Measurements from ENCODE around the gene MICAL3.
"Not testable (repeated sequence)": the region's sequence is repeated elsewhere in the genome, so short reads cannot be mapped to it uniquely, and the experiment has no call there.

Gene MICAL3

GRCh38 chr22:18029686-18030267 lies 5.4 kb upstream of the MICAL3 start:
- no peaks in the 10 kb centered on the region for H3K36me3 Mint-ChIP-seq (ENCODE audit: low read depth)
- no peak overlapping the region for H3K4me3 Mint-ChIP-seq
- no peak overlapping the region for H3K27ac Mint-ChIP-seq
- TF ChIP-seq, protein P1, sequence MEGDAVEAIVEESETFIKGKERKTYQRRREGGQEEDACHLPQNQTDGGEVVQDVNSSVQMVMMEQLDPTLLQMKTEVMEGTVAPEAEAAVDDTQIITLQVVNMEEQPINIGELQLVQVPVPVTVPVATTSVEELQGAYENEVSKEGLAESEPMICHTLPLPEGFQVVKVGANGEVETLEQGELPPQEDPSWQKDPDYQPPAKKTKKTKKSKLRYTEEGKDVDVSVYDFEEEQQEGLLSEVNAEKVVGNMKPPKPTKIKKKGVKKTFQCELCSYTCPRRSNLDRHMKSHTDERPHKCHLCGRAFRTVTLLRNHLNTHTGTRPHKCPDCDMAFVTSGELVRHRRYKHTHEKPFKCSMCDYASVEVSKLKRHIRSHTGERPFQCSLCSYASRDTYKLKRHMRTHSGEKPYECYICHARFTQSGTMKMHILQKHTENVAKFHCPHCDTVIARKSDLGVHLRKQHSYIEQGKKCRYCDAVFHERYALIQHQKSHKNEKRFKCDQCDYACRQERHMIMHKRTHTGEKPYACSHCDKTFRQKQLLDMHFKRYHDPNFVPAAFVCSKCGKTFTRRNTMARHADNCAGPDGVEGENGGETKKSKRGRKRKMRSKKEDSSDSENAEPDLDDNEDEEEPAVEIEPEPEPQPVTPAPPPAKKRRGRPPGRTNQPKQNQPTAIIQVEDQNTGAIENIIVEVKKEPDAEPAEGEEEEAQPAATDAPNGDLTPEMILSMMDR (IDR thresholded peaks at IDR 0.05): no peak
- peaks cover 64% of the 10 kb centered on the region for H3K27me3 Mint-ChIP-seq (ENCODE audit: low read depth, poor library complexity)
- DNase-seq: no peak
- no peaks in the 10 kb centered on the region for H3K9me3 Mint-ChIP-seq
- H3K4me1 Mint-ChIP-seq: peaks cover 5% of the 10 kb centered on the region

- peaks cover 9% of the 10 kb centered on the region for H3K4me1 Mint-ChIP-seq
- no peak overlapping the region for H3K4me3 Mint-ChIP-seq
- TF ChIP-seq, protein P1 (IDR thresholded peaks at IDR 0.05): no peak
- no peak overlapping the region for H3K27ac Mint-ChIP-seq
- DNase-seq: no peak
- peaks cover 70% of the 10 kb centered on the region for H3K27me3 Mint-ChIP-seq (ENCODE audit: low read depth, poor library complexity)
- no peaks in the 10 kb centered on the region for H3K9me3 Mint-ChIP-seq
- H3K36me3 Mint-ChIP-seq (ENCODE audit: low read depth): no peaks in the 10 kb centered on the region
Observed at GRCh38 chr22:18028817-18029527, 4.6 kb upstream of the MICAL3 start.

- peaks cover 93% of the 10 kb centered on the region for H3K27me3 Mint-ChIP-seq (ENCODE audit: low read depth, poor library complexity)
- H3K4me1 Mint-ChIP-seq: peaks cover 19% of the 10 kb centered on the region
- not testable (repeated sequence) for H3K9me3 Mint-ChIP-seq; H3K36me3 Mint-ChIP-seq (ENCODE audit: low read depth); DNase-seq; H3K4me3 Mint-ChIP-seq; H3K27ac Mint-ChIP-seq
Observed at GRCh38 chr22:18025898-18026297, 1.5 kb upstream of the MICAL3 start.

- TF ChIP-seq, protein P1 (IDR thresholded peaks at IDR 0.05): no peak
- H3K4me3 Mint-ChIP-seq: peak overlapping the region; percentile 84
- H3K36me3 Mint-ChIP-seq (ENCODE audit: low read depth): no peaks in the 10 kb centered on the region
- peaks cover 19% of the 10 kb centered on the region for H3K4me1 Mint-ChIP-seq
- H3K9me3 Mint-ChIP-seq: no peaks in the 10 kb centered on the region
- H3K27me3 Mint-ChIP-seq (ENCODE audit: low read depth, poor library complexity): peaks cover 91% of the 10 kb centered on the region
- no peak for DNase-seq
- H3K27ac Mint-ChIP-seq: no peak overlapping the region
Observed at GRCh38 chr22:18024956-18025720, 777 bp upstream of the MICAL3 start.

- H3K36me3 Mint-ChIP-seq (ENCODE audit: low read depth): no peaks in the 10 kb centered on the region
- no peaks in the 10 kb centered on the region for H3K9me3 Mint-ChIP-seq
- peak; percentile 75 for DNase-seq
- peaks cover 85% of the 10 kb centered on the region for H3K27me3 Mint-ChIP-seq (ENCODE audit: low read depth, poor library complexity)
- no peak overlapping the region for H3K27ac Mint-ChIP-seq
- H3K4me3 Mint-ChIP-seq: peak overlapping the region; percentile 92
- H3K4me1 Mint-ChIP-seq: peaks cover 19% of the 10 kb centered on the region
- TF ChIP-seq, protein P1 (IDR thresholded peaks at IDR 0.05): no peak
Observed at GRCh38 chr22:18023509-18024275, 669 bp downstream of the MICAL3 start.

DNA sequence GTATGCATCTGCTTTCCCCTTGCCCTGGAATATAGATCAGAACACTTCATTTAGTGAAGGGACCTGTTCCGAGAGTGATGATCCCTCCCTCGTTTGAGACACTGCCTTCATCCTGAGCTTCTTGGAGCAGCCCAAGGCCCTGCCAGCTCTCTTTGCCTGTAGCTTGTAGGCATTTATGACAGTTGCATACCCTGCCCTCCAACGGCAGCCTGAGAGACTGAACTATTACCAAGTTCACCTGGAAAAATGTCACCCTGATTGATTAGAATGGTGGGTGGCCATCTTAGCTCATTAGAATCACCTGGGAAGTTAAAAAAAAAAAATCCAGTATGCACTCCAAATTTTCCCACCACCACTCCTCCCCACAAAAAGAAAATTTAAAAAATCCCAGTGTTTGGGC lies 1.5 kb downstream of the MICAL3 start:
- H3K27me3 Mint-ChIP-seq (ENCODE audit: low read depth, poor library complexity): peaks cover 78% of the 10 kb centered on the region
- no peak for DNase-seq
- H3K4me1 Mint-ChIP-seq: peaks cover 19% of the 10 kb centered on the region
- H3K9me3 Mint-ChIP-seq: no peaks in the 10 kb centered on the region
- no peak overlapping the region for H3K27ac Mint-ChIP-seq
- TF ChIP-seq, protein P1 (IDR thresholded peaks at IDR 0.05): no peak
- peak overlapping the region; percentile 92 for H3K4me3 Mint-ChIP-seq
- H3K36me3 Mint-ChIP-seq (ENCODE audit: low read depth): no peaks in the 10 kb centered on the region
